Neural progenitor cell (in vitro differentiated cells): ENCODE measurements around the gene ETV6.

Source experiments
- CTCF ChIP-seq: fragments of 200-600 bp; sonication (generic); IDR thresholded peaks from 2 replicates; pipeline ENCODE4 v1.5.1; 2017; ENCODE audit warnings: antibody characterized with exemption, mild to moderate bottlenecking
- EZH2phosphoT487 ChIP-seq: fragments of 200-600 bp; sonication (generic); IDR thresholded peaks from 2 replicates; pipeline ENCODE4 v1.6.1; 2017; ENCODE audit warnings: antibody characterized with exemption

- TF ChIP-seq CTCF = no peak
- TF ChIP-seq EZH2phosphoT487 = no peak
These were observed 60.0 kb downstream of the ETV6 start for GRCh38 chr12:11709513-11709912.
